DND-41 (cell line): ENCODE data around the gene NUP37.

Experiments used
- ATAC-seq: fragments of 200-7000 bp; cut with Tn5 transposase; 3 replicates; pipeline ENCODE4 v1.9.1; 2021; ENCODE audit warnings: low read depth; ENCODE audit not compliant: insufficient read depth
- DNase-seq: peaks from one replicate; pipeline ENCODE4 v3.0.0-alpha.2; 2020
- H2AFZ ChIP-seq: 2 replicates; pipeline ENCODE4 v1.6.0; 2012; ENCODE audit warnings: low read depth, low read length
- H3K27ac ChIP-seq: 2 replicates; pipeline ENCODE4 v1.5.1; 2012; ENCODE audit warnings: low read length, inconsistent platforms
- H3K27me3 ChIP-seq: fragments of 200-600 bp; sonication (generic); 2 replicates; pipeline ENCODE4 v1.6.0; 2012; ENCODE audit warnings: low read length, mild to moderate bottlenecking, inconsistent platforms; ENCODE audit not compliant: insufficient read depth, poor library complexity
- H3K36me3 ChIP-seq: 2 replicates; pipeline ENCODE4 v1.5.1; 2012; ENCODE audit warnings: low read length, inconsistent platforms; ENCODE audit not compliant: insufficient read depth
- H3K4me1 ChIP-seq: 2 replicates; pipeline ENCODE4 v1.5.1; 2012; ENCODE audit warnings: mild to moderate bottlenecking, low read length; ENCODE audit not compliant: insufficient read depth
- H3K4me2 ChIP-seq: 2 replicates; pipeline ENCODE4 v1.6.0; 2012; ENCODE audit warnings: mild to moderate bottlenecking, moderate library complexity, low read length, inconsistent platforms; ENCODE audit not compliant: insufficient read depth
- H3K4me3 ChIP-seq, 2 experiments: fragments of 200-600 bp in 1 of 2; shearing (Covaris generic) in 1 of 2; 2 replicates each; pipeline ENCODE4 v1.5.1; 2012 to 2016; ENCODE audit warnings: inconsistent platforms in 2 of 2, low read length in 2 of 2, mild to moderate bottlenecking in 2 of 2, low read depth in 1 of 2, moderate library complexity in 1 of 2
- H3K79me2 ChIP-seq: 2 replicates; pipeline ENCODE4 v1.6.0; 2012; ENCODE audit warnings: low read length, inconsistent platforms; ENCODE audit not compliant: insufficient read depth
- H3K9ac ChIP-seq: 2 replicates; pipeline ENCODE4 v1.6.0; 2012; ENCODE audit warnings: low read depth, mild to moderate bottlenecking, inconsistent platforms, low read length, moderate library complexity
- H3K9me3 ChIP-seq: 2 replicates; pipeline ENCODE4 v1.5.1; 2012; ENCODE audit warnings: low read length, moderate library complexity, mild to moderate bottlenecking, inconsistent platforms; ENCODE audit not compliant: insufficient read depth, severe bottlenecking
- H4K20me1 ChIP-seq: 2 replicates; pipeline ENCODE4 v1.6.0; 2012; ENCODE audit warnings: low read length; ENCODE audit not compliant: insufficient read depth
- EZH2 ChIP-seq: IDR thresholded peaks from 3 replicates; pipeline ENCODE4 v1.6.1; 2012; ENCODE audit warnings: borderline replicate concordance, low read depth, mild to moderate bottlenecking, moderate library complexity, low read length, inconsistent platforms; ENCODE audit not compliant: severe bottlenecking
- TF ChIP-seq, protein P1 (sequence below): IDR thresholded peaks from 2 replicates; pipeline ENCODE4 v1.5.1; 2012; ENCODE audit warnings: borderline replicate concordance, low read length, moderate library complexity, mild to moderate bottlenecking; ENCODE audit not compliant: poor library complexity, severe bottlenecking; ENCODE audit errors: extremely low read depth

NUP37 gene

DNA sequence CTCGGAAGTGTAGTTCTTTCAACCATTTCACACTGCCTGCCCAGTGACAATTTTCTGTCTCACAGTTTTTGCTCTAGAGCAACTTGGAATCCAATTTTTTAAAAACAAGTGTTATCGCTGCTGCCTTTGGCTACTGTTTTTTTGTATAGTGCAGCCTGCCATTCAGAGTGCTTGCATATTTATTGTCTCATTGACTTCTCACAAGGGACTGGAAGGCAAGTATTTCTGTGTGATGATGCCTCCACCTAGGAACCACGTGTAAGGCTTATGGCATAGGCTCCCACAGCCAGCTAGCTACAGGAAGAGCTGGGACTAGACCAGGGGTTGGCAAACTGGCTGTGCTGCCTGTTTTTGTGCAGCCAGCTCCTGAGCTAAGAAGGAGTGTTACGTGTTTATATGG lies 972 bp upstream of the NUP37 start:
- H3K4me1 ChIP-seq: peaks cover 48% of the 10 kb centered on the region
- H3K4me2 ChIP-seq: peak overlapping the region; percentile 83
- TF ChIP-seq, protein P1, sequence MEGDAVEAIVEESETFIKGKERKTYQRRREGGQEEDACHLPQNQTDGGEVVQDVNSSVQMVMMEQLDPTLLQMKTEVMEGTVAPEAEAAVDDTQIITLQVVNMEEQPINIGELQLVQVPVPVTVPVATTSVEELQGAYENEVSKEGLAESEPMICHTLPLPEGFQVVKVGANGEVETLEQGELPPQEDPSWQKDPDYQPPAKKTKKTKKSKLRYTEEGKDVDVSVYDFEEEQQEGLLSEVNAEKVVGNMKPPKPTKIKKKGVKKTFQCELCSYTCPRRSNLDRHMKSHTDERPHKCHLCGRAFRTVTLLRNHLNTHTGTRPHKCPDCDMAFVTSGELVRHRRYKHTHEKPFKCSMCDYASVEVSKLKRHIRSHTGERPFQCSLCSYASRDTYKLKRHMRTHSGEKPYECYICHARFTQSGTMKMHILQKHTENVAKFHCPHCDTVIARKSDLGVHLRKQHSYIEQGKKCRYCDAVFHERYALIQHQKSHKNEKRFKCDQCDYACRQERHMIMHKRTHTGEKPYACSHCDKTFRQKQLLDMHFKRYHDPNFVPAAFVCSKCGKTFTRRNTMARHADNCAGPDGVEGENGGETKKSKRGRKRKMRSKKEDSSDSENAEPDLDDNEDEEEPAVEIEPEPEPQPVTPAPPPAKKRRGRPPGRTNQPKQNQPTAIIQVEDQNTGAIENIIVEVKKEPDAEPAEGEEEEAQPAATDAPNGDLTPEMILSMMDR: no peak
- no peak for TF ChIP-seq EZH2
- H3K9ac ChIP-seq: peak overlapping the region; percentile 88
- H3K27ac ChIP-seq: peak overlapping the region; percentile 94
- H3K9me3 ChIP-seq: no peaks in the 10 kb centered on the region
- peak overlapping the region; percentile 66 to 95 for H3K4me3 ChIP-seq
- H4K20me1 ChIP-seq: peaks cover 8% of the 10 kb centered on the region; the same call in 1 of the 2 replicates
- no peaks in the 10 kb centered on the region for H3K27me3 ChIP-seq
- H2AFZ ChIP-seq: peak overlapping the region; percentile 96
- DNase-seq: peak; percentile 35
- peaks cover 48% of the 10 kb centered on the region for H3K36me3 ChIP-seq
- ATAC-seq: peak; percentile 18; the same call in 2 of the 3 replicates
- H3K79me2 ChIP-seq: peaks cover 77% of the 10 kb centered on the region

DNA sequence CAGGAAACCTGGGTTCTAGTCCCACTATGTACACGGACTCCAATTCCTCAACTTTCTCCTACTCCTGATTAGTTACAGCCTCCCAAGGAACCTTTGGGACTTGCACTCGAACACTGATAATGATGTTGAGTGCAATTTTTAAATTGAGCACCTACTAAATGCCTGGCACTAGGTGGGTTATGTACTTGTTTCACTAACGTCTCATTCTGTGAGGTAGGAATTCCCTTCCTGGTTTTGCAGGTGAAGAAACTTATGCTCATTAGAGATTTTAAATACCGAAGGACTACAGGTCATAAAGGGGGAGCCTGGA lies 605 bp upstream of the NUP37 start:
- peak overlapping the region; percentile 94 for H3K27ac ChIP-seq
- H3K79me2 ChIP-seq: peaks cover 73% of the 10 kb centered on the region

DNA sequence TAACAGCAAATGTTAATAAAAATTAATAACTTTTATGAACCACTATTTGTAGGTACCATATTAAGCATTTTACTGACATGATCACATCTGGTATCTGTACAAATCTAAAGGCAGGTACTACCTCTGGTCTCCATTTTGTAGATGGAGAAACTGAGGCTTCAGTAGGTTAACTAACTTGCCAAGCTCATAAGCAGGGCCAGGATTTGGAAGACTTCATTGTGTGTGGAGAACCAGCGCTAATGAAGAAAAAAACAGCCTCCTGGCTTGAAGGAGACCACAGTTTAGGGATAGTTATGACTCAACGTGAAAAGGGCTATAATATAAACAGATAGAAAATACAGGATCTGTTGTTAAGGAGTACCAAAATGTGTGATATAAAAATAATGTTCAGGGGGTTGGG lies 1.0 kb downstream of the NUP37 start:
- peak overlapping the region; percentile 83 for H3K4me2 ChIP-seq
- peaks cover 39% of the 10 kb centered on the region for H3K36me3 ChIP-seq
- peak overlapping the region; percentile 66 to 95; a peak in 3 of 4 replicates for H3K4me3 ChIP-seq
- TF ChIP-seq, protein P1: no peak
- no peak for TF ChIP-seq EZH2
- no peak overlapping the region; the same call in 1 of the 2 replicates for H3K27ac ChIP-seq
- H3K9ac ChIP-seq: peak overlapping the region; percentile 88
- no peak for ATAC-seq
- H2AFZ ChIP-seq: no peak overlapping the region
- peaks cover 8% of the 10 kb centered on the region; the same call in 1 of the 2 replicates for H4K20me1 ChIP-seq
- DNase-seq: no peak
- no peaks in the 10 kb centered on the region for H3K27me3 ChIP-seq
- H3K79me2 ChIP-seq: peaks cover 58% of the 10 kb centered on the region
- no peaks in the 10 kb centered on the region for H3K9me3 ChIP-seq
- peaks cover 43% of the 10 kb centered on the region for H3K4me1 ChIP-seq

More for the DNA sequence above, 605 bp upstream of the NUP37 start:
- Histone ChIP-seq H3K9me3 (no peaks in the 10 kb centered on the region), H3K4me3 (peak overlapping the region; percentile 66 to 95), H4K20me1 (peaks cover 8% of the 10 kb centered on the region; the same call in 1 of the 2 replicates), H3K4me1 (peaks cover 48% of the 10 kb centered on the region), H3K36me3 (peaks cover 48% of the 10 kb centered on the region), H2AFZ (peak overlapping the region; percentile 96), H3K27me3 (no peaks in the 10 kb centered on the region), H3K4me2 (peak overlapping the region; percentile 83), H3K9ac (peak overlapping the region; percentile 88)
- no peak for DNase-seq
- no peak for TF ChIP-seq EZH2
- TF ChIP-seq, protein P1: no peak
- ATAC-seq: no peak

DNA sequence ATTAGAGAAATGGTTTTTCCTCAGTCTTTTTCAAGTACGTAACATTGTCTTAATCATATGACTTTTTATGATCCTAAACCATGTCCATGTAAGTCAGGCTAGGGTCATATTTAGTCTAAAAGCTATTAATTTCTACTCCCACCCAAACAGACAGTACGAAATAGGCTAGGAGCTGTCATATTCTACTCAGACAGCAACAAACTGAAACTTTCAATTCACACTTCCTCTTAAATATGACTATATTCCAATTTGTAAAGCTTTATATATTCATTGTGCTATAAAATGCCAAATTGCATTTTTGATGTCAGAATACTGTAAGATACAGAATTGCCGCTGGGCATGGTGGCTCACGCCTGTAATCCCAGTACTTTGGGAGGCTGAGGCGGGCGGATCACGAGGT lies 3.5 kb downstream of the NUP37 start:
- H4K20me1 ChIP-seq: no peaks in the 10 kb centered on the region
- peaks cover 33% of the 10 kb centered on the region for H3K79me2 ChIP-seq
- DNase-seq (no peak), ATAC-seq (no peak)
- no peak for TF ChIP-seq EZH2
- TF ChIP-seq, protein P1: no peak
- no peak overlapping the region for H3K9ac ChIP-seq
- H3K4me3 ChIP-seq: no peak overlapping the region
- no peaks in the 10 kb centered on the region for H3K9me3 ChIP-seq
- H3K27ac ChIP-seq: no peak overlapping the region
- H3K27me3 ChIP-seq: no peaks in the 10 kb centered on the region
- H2AFZ ChIP-seq: no peak overlapping the region
- H3K36me3 ChIP-seq: peaks cover 45% of the 10 kb centered on the region
- H3K4me2 ChIP-seq: no peak overlapping the region
- H3K4me1 ChIP-seq: peaks cover 21% of the 10 kb centered on the region
